CD4-positive, alpha-beta T cell treated with Interleukin-17A for 4 hours (primary cell): Measurements from ENCODE around the gene DMRT1.

Source experiments
- DNase-seq: peaks from one replicate; pipeline ENCODE4 v3.0.0-alpha.2; 2020; ENCODE audit warnings: mixed read lengths

DMRT1 gene

DNA sequence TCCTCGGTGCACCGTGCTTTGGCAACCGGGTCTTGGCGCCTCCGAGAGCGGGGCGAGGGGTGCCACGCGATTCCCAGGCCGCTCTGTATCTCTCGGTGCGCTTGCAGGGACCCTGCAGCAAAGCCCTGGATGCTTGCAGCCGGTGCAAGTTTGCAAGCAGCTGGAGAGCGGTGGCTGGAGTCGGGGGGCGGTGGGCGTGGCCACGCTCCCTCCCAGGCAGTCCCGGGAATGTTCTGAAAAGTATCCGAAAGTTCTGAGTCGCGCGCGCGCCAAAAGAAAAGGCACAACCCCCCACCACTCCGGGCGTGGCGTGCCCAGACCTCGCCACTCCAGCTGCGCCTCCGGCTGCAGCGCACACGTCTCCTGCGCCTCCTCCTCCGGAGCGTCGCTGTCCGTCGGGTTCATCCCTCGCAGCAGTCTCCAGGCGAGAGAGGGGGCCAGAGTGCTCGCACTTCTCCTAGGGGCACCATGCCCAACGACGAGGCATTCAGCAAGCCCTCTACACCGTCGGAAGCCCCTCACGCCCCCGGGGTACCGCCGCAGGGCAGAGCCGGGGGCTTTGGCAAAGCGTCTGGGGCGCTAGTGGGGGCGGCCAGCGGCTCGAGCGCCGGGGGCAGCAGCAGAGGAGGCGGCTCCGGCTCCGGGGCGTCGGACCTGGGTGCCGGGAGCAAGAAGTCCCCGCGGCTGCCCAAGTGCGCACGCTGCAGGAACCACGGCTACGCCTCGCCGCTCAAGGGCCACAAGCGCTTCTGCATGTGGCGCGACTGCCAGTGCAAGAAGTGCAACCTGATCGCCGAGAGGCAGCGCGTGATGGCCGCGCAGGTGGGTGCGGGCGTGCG is at the start of gene DMRT1:
TSS of gene DMRT1 (plus strand) at position 327 of the 839 bp plus-strand sequence. CDS start at position 469, 142 bp downstream.
- no peak for DNase-seq

DNA sequence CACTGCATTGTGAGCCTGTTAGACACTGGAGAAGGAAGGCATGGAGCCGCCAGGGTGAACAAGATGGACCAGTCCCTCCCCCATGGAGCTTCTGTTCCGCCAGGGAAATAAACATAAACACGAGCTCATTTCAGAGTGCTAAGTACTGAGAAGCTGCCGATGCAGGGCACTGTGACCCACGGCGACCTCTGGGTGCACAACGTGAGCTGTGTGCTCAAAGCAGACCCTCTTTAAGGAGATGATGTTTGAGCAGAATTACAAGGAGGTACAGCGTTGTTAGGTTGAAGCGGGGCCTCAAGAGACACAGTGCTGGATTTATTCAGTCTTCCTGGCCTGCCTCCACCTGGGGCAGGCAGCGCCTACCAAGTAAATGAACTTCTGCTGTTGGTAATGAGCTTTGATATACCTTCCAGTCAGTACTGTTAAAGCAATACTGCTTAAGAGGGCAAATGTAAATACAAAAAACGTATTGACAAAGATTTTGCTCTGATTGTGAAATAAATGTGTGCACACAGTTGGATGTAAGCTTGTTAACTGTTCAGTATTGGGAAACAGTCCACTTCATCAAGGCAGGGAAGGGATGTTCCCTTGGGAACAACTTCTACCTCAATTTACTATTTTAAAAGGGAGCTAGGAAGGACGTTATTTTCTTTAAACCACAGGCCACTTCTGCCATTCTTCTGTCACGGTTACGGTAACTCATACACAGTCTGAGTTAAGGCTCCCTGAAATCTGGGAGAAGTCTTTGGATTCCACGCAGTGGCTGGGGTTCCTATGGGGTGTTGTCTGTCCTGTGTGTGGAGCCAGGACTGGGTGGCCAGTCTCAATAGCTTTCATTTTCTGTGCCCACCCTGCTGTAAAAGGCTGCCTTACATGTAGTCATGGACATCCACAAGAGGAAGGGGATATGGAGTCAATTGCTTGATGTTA is 48.9 kb upstream of the DMRT1 start:
- no peak for DNase-seq

DNA sequence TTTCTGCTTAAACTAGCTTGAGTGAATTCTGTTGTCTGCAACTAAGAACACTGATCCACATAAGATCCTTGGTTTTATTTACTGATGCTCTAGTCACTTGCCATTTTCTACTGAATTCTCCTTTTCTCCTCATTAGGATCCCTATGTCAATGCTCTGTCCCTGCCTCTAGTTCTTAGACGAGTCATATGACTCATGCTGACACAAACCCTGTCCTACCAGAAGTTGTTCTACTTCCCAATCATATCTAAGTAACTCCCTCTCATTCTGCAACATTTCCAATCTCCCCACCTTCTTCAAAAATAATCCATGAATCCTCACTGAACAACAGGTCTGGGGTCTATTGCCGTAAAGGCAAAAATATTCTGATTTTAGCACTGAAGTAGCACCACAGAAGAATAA is 47.1 kb upstream of the DMRT1 start:
- no peak for DNase-seq

- DNase-seq = no peak
These were observed 45.6 kb upstream of the DMRT1 start for GRCh38 chr9:795869-796268.

- DNase-seq = no peak
These were observed 40.8 kb upstream of the DMRT1 start for GRCh38 chr9:800591-801150.

DNA sequence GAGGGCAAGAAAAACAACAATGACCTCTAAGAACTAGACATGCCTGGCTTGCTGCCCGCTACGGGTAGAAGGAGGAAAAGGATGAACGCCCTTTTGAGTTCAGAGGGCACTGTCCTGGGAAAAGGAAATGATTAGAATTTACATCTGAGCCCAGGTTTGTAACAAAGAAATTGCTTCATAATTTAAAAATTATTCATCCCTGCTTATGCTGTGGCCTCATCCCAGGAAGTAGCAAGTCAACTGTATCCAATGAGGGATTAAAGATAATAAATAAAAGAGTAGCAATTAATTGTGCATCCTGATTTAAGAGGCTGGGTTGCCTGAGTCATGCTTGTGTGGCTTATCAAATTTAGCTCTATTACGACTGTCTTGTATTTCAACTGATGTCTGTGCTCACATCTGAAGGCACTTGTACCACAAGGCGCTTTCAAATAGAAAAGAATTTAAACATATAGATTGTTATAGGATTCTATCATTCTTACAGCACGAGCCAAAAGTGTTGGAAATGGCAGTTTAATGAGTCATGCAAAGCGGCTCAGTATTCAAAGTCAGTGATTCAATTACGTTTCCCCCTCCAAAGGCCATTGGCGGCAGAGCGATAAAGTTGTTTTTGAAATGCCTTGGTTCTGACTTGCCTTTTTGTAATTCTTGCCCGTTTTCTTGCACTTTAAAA is 40.0 kb upstream of the DMRT1 start:
- DNase-seq = no peak

- no peak for DNase-seq
These were observed 37.5 kb upstream of the DMRT1 start for GRCh38 chr9:804026-804425.

DNA sequence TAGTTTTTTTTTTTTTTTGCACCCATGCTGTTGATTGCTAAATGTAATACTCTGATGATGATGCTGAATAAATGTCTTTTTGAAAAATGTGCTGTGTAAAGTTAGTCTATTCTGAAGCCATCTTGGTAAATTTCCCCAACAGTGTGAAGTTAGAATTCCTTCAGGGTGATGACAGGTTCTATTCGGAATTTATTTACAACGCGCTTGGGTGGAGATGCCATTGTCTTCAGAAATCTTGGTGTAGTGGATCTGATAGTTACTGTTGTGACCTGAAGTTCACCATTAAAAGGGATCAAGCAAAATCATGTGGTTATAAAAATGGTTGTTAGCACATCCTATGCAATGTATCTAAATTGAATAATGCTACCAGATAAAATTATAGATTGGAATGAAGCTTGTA is 36.3 kb upstream of the DMRT1 start:
- no peak for DNase-seq

DNA sequence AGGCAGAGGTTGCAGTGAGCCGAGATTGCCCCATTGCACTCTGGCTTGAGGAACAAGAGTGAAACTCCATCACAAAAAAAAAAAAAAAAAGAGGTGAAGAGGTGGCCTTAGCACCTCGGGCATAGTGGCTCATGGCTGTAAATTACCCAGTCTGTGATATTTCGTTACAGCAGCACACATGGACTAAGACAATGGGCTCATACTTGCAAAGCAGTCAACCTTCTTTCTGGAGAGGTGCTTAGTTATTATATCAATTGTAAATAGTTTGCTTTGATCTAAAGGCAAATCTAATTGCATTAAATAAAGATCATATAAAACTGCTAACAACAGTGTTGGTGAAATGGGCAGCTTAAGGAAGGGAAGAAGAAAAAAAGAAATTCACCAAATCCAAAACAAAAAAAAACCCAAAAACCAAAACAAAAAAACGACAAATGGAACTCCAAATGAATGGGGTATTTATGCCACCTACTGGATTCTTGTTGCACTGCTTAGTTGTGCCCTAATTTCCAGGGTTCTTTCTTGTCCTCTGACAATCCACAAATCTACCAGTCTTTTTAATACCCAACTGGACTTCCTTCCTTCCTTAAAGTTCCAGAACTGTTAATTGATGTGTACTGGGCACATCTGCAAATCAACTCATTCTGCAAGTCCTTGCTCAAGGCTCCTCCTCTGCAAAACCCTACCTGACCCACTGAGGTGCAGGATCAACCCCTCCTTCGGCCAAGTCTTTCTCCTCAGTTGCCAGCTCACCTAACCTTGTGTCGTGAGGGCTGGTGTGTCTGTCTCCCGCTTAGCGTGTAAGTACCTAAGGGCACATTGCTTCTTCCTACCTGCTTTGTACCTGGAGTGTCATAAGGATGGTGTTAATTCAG is 35.0 kb upstream of the DMRT1 start:
- DNase-seq = no peak

- no peak for DNase-seq
These were observed 30.4 kb upstream of the DMRT1 start for GRCh38 chr9:811106-811531.

DNA sequence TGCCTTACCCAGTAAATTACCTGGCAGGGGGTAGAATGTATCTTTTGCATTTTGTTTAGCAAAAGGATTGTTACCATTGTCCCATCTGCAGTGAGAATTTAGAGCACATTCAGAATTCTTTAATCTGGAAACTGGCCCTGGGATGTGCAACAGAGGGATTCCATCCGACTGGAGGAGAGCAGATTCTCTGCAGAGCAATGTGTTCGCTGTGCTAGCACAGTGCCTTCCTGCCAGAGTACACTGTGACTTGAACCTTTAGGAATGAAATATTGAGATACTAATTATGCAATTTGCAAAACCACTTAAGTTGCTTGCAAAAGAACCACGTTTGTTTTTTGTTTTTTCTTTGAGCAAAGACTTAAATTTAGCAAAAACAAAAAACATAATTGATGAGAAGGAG is 22.5 kb upstream of the DMRT1 start:
- DNase-seq = no peak

DNA sequence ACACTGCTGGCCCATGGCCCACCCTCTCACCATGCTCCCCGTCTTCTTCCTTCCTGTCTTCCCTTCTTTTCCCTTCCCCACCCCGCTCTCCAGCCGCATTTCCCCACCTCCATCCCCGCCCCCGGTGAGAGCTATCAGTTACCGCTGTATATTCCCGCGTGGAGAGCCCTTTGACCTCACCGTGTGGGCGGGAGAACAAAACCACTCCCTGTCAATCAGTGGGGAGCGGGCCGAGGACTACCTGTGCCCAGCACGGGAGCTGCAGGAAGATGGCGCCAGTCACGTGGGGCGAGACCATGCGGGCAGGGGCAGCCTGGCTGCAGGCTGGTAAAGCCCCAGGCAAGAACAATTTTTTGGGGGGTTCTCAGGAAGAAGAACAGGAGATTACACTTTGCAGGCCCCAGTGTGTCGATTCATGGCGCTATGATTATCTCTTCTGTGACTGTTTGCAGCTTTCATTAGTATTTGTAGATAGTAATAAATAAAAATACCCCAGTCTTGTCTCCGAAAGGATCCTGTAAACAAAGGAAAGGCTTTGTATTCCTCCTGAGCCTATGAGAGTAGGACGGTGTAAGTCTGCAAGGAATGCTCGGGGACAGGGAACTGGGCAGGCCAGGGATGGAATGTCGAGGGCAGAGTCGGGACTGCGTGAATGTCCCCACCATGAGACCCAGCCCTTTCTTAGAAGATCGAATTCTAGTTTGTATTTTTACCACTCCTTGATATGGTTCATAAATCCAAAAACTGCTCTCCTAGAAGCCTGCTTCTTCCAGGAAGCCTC is 14.8 kb upstream of the DMRT1 start:
- no peak for DNase-seq

GRCh38 chr9:840343-840742 is 1.2 kb upstream of the DMRT1 start:
- no peak for DNase-seq

GRCh38 chr9:842635-843426 is 1.3 kb downstream of the DMRT1 start:
- DNase-seq = no peak

GRCh38 chr9:843427-843785 is 1.9 kb downstream of the DMRT1 start:
- DNase-seq = no peak

DNA sequence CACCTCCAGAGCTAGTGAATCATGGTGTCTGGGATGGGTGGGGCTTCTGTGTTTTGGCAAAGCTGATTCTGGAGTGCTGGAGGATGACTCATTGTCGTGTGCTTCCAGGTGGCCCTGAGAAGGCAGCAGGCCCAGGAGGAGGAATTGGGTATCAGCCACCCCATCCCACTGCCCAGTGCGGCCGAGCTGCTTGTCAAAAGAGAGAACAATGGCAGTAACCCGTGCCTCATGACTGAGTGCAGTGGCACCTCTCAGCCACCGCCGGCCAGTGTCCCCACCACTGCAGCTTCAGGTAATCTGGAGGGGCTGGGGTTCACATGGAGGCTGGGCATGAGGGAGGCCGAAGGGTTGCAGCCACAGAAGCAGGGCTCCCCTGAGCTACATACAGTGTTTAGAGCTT is 5.4 kb downstream of the DMRT1 start:
- no peak for DNase-seq

- DNase-seq = no peak
These were observed 6.0 kb downstream of the DMRT1 start for GRCh38 chr9:847505-847904.

GRCh38 chr9:849431-849830 is 7.9 kb downstream of the DMRT1 start:
- no peak for DNase-seq

- DNase-seq = no peak
These were observed 11.0 kb downstream of the DMRT1 start for GRCh38 chr9:852539-852938.

- DNase-seq = no peak
These were observed 17.8 kb downstream of the DMRT1 start for GRCh38 chr9:859251-859650.
